Right lung (tissue), 5 donors: ENCODE measurements around the gene SURF2. TPM values are rescaled to one million over a fixed set of nuclear protein-coding genes. Genes with fewer than 3 reads are reported as not detected.

Source experiments
- DNase-seq, 2 donors: peaks; one replicate each; pipeline ENCODE4 v3.0.0-alpha.2; 2013
- polyA plus RNA-seq, 5 donors: library from polyadenylated mRNA; unstranded; fragments of 120-200 nt; gene quantifications; one replicate each; pipeline versions ENCODE4 v1.2.1 to v1.2.3, GENCODE V29; 2013; ENCODE audit warnings: inconsistent platforms in 1 of 5, low replicate concordance in 1 of 5; ENCODE audit not compliant: insufficient read length in 5 of 5, insufficient read depth in 1 of 5

The SURF2 gene
- polyA plus RNA-seq, 5 donors, result 14.8 to 24.5 (median 15.6) TPM

GRCh38 chr9:133397370-133397769 lies 41.0 kb downstream of the SURF2 start:
- DNase-seq, result no peak

- DNase-seq, result no peak
These were observed 41.5 kb downstream of the SURF2 start for GRCh38 chr9:133397895-133398294.

GRCh38 chr9:133400292-133400691 lies 43.9 kb downstream of the SURF2 start:
- DNase-seq, result no peak

GRCh38 chr9:133401588-133401987 lies 45.2 kb downstream of the SURF2 start:
- DNase-seq, result no peak

- DNase-seq, result no peak
These were observed 46.3 kb downstream of the SURF2 start for GRCh38 chr9:133402689-133403088.

- no peak for DNase-seq
These were observed 47.6 kb downstream of the SURF2 start for GRCh38 chr9:133403766-133404453.

- no peak for DNase-seq
These were observed 48.2 kb downstream of the SURF2 start for GRCh38 chr9:133404454-133405002.

GRCh38 chr9:133405508-133406438 lies 49.4 kb downstream of the SURF2 start:
- no peak for DNase-seq

GRCh38 chr9:133406480-133407307 lies 50.3 kb downstream of the SURF2 start:
- DNase-seq, result peak; percentile 42 to 61

- no peak for DNase-seq
These were observed 51.7 kb downstream of the SURF2 start for GRCh38 chr9:133408042-133408441.

Other genes with a start within 250 kb of the SURF2 start
- gene RALGDS, start 235.3 kb upstream of the SURF2 start, polyA plus RNA-seq, result 10 to 100 TPM; 39.2 to 53.3 (median 47.0) TPM
- 1 to 10 TPM; 2.9 to 6.0 (median 4.0) TPM for gene GBGT1, start 192.6 kb upstream of the SURF2 start, polyA plus RNA-seq
- gene OBP2B, start 147.3 kb upstream of the SURF2 start, polyA plus RNA-seq, result not detected
- 1 to 10 TPM; 3.9 to 7.2 (median 5.1) TPM for gene ABO, start 81.3 kb upstream of the SURF2 start, polyA plus RNA-seq
- gene SURF6, start 20.4 kb upstream of the SURF2 start, polyA plus RNA-seq, result 10 to 100 TPM; 20.7 to 33.5 (median 27.1) TPM
- 10 to 100 TPM; 20.0 to 29.5 (median 25.4) TPM for gene MED22, start 8.4 kb upstream of the SURF2 start, polyA plus RNA-seq
- gene RPL7A, start 8.3 kb upstream of the SURF2 start, polyA plus RNA-seq, result 1,000 to 10,000 TPM; 2,763 to 3,382 (median 3,157) TPM
- 10 to 100 TPM; 25.8 to 35.0 (median 32.3) TPM for gene SURF1, start 63 bp upstream of the SURF2 start, polyA plus RNA-seq
- 100 to 1,000 TPM; 103 to 152 (median 120) TPM for gene SURF4, start 19.5 kb downstream of the SURF2 start, polyA plus RNA-seq
- gene STKLD1, start 19.8 kb downstream of the SURF2 start, polyA plus RNA-seq, result 1 to 10 TPM; 2.6 to 4.9 (median 3.5) TPM
- gene REXO4, start 61.5 kb downstream of the SURF2 start, polyA plus RNA-seq, result 10 to 100 TPM; 23.0 to 31.4 (median 29.3) TPM
- gene ADAMTS13, start 65.8 kb downstream of the SURF2 start, polyA plus RNA-seq, result 10 to 100 TPM in 1 of 5 donors, 1 to 10 TPM in 4; 5.3 to 10.3 (median 8.5) TPM
- 10 to 100 TPM; 14.0 to 35.6 (median 22.3) TPM for gene CACFD1, start 103.4 kb downstream of the SURF2 start, polyA plus RNA-seq
- 1 to 10 TPM; 1.8 to 5.9 (median 2.8) TPM for gene SLC2A6, start 122.5 kb downstream of the SURF2 start, polyA plus RNA-seq
- 1 to 10 TPM in 1 of 5 donors, under 1 TPM in 2, not detected in 2; 0.31 to 3.5 (median 0.37) TPM for gene MYMK, start 168.4 kb downstream of the SURF2 start, polyA plus RNA-seq
- gene ADAMTSL2, start 178.2 kb downstream of the SURF2 start, polyA plus RNA-seq, result 10 to 100 TPM in 2 of 5 donors, 1 to 10 TPM in 3; 6.3 to 20.3 (median 9.3) TPM